HG02840 (cell line): ENCODE measurements around the gene SLC2A10.

Experiments used
- ATAC-seq: cut with Tn5 transposase; IDR thresholded peaks from one replicate; pipeline ENCODE4 v1.9.1; 2021; ENCODE audit warnings: mild to moderate bottlenecking, moderate library complexity, moderate number of reproducible peaks; ENCODE audit not compliant: unreplicated experiment, low FRiP score

SLC2A10 gene

DNA sequence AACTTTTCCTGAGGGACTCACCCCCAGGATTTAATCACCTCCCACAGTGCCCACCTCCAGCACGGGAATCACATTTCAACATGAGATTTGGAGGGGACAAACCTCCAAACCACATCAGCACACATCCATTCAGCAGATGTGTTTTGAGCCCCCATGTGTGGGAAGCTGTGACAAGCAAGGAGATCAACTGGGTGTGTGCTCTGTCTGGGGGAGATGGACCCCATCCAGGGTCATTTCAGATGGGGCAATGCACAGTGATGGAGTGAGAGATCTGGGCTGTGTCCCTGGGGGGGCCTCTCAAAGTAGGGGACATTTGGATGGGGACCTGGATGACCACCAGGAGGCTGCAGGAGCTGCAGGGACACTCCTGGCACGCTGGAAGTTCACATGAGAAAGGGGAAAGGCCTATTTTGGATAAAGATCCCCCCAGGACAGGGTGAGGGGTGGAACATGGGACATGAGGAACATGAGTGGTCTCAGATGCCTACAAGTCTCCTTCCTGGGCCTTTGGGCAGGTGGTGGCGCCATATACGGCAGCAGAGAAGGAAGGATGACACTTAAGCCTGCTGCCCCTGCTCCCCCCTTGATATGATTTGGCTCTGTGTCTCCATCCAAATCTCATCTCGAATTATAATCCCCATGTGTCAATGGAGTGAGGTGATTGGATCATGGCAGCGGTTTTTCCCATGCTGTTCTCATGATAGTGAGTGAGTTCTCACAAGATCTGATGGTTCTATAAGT, 49.6 kb downstream of the SLC2A10 start:
- ATAC-seq, result no peak

DNA sequence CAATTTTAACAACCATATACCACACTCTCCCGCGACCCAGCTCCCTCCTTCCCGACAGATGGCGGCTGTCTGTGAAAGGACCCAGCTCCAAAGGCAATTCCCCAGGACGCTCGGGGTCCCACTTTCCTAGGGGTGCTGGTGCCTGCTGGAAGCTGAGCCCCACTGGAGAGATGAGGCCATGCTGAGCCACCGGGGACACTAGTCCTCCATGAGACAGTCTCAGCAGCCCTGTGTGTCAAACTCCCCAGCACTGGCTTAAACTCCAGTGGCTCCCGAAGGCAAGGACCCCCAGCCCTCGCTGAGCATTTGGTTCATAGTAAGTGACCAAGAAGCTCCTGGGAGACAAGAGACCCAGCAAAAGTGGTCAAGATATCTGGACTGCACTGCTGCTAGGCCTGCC, 52.1 kb downstream of the SLC2A10 start:
- ATAC-seq, result no peak

GRCh38 chr20:46764068-46764467, 54.6 kb downstream of the SLC2A10 start:
- no peak for ATAC-seq

DNA sequence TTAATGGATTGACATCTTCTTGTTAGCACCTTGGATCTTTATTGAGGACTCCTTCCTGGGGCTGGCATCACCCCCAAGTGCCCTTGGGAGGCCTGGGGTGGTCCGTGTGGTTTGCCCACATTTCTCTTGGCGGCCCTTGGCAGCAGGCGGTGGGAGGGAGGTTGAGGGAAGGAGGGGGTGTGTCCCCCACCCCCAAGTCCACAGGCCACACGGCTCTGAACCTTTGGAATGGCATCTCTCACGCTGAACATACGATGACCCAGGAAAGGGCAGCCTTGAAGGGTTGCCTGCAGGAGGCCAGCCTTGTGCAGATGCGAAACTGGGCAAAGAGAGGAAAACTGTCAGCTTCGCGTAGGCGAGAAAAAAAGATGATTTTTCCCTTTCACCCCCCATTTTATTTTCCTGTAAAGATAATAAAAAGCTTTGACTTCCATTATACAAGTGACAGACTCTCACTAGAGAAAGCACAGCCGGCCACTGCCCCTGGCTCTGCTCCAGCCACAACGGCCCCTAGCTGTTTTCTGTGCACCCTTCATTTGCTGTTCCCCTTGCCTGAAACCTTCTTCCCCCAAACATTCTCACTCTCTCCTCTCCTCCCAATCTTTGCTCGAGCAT, 56.2 kb downstream of the SLC2A10 start:
- ATAC-seq, result no peak

DNA sequence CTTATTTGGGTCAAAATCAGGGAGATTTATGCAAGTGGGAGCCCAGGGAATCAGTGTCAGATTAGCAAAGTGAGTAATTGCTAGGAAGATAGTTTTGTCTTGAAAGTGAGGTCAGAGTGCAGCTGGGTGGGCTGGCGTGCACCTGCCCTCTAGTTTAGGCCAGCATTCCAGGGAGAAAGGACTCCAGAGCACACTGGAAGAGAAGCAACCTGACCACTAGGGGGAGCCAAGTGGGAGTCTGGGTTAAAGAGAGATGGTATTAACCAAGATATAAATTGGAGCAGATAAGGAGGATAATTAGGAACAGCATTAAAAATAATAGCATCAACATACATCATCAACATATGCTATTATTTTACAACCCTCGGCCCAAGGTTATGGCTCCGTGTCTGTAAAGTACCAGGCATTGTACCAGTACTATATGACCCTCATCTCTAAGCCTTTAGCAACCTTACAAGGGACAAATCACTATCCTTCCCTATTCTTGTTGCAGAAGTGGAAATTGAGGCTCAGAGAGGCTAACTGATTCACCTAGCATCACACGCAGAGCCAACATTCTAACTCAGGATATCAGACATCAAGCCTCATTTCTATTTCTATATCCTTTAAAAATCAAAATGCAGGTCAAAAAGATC, 57.8 kb downstream of the SLC2A10 start:
- no peak for ATAC-seq

- no peak for ATAC-seq
Measured at GRCh38 chr20:46770330-46771194, 61.1 kb downstream of the SLC2A10 start.

DNA sequence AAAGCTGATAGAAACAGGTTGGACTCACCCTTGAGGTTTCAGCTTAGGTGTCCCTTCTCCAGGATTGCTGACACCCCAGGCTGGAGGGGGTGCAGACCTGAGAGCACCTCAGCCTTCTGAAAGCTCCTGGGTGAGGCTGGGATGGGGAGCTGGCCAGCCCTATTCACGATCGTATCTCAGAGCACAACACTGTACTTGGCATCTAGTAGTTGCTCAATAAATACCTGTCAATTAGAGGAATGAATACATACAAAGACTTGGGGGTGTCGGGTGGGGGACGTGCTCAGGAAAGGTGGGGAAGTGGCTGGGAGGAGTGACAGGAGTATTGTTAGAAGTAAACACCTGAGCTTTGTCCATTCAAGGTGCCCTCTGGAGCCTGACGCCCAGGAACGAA, 61.7 kb downstream of the SLC2A10 start:
- ATAC-seq, result no peak

GRCh38 chr20:46772901-46773300, 63.5 kb downstream of the SLC2A10 start:
- no peak for ATAC-seq

GRCh38 chr20:46773680-46774079, 64.2 kb downstream of the SLC2A10 start:
- ATAC-seq, result no peak

DNA sequence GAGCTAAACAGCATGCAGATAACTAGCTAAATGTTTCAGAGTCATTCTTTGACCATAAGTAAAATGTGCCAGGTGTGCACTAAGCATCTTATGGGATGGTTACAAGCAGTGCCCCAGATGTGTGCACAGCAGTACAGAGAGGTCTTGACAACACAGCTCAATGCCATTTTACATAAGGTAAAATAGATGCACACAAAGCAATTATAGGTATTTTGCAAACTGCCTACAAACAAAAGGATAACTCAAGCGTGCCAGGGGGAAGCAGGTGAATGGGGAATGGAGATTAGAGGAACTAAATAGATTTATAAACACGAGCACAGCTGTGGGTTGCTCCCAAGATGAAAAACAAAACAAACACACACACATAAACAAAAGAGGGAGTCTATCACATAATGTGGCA, 64.8 kb downstream of the SLC2A10 start:
- no peak for ATAC-seq

DNA sequence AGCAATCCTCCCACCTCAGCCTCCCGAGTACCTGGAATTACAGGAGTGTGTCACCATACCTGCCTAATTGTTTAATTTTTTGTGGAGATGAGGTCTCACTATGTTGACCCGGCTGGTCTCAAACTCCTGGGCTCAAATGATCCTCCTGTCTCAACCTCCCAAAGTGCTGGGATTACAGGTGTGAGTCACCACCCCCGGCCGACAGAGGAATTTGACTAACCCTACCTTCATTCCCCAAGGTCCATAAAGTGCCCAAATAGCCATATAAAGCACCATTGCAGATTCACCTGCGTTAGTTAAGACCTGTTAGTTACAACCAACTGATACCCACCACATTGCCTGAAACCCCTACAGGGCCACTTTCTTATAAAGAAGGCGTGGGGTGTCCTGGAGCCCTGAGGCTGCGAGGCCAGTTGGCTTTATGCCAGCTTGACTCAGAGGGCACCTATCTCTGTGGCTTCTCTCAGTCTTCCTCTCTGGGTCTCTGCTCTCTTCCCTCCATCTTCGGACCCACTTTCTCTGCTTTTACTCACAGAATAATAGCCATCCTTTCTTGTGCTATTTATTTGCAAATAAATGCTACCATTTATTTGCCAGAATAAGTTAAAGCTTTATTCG, 65.6 kb downstream of the SLC2A10 start:
- no peak for ATAC-seq

DNA sequence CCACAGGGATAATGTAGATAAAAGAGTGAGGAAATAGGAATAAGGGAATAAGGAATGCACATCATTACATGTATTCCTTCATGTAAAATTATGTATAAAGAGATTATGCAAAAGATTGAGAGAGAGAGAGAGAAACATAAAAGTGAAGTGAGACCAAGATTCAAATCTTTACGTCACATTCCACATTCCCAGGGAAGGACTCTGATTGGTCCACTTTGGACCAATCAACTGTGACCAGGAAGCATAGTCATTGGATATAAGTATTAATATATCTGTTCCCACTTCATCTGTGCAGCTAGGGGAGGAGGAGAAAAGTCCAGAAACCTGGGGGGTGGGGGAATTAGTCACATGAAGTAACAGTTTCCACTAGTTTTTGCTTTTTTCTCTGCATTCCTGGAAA, 66.4 kb downstream of the SLC2A10 start:
- no peak for ATAC-seq

DNA sequence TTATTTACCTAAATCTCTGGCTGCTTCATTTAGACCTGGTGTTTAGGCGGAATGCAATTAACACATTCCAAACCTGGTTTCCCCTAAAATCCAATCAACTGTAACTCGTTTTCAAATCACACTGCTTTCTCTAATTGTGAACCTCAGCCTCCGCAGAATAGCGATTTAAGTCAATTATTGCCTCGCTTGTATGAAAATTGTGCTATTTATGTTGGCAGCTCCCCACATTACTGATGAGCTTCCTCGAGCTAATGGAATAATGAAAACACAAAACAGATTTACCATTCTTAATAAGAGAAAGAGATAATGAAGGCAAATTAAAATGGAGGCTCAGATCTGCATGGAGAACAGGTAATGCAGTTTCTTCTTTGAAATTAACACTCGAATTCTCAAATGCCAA, 67.9 kb downstream of the SLC2A10 start:
- no peak for ATAC-seq

GRCh38 chr20:46779831-46780230, 70.4 kb downstream of the SLC2A10 start:
- ATAC-seq, result no peak

DNA sequence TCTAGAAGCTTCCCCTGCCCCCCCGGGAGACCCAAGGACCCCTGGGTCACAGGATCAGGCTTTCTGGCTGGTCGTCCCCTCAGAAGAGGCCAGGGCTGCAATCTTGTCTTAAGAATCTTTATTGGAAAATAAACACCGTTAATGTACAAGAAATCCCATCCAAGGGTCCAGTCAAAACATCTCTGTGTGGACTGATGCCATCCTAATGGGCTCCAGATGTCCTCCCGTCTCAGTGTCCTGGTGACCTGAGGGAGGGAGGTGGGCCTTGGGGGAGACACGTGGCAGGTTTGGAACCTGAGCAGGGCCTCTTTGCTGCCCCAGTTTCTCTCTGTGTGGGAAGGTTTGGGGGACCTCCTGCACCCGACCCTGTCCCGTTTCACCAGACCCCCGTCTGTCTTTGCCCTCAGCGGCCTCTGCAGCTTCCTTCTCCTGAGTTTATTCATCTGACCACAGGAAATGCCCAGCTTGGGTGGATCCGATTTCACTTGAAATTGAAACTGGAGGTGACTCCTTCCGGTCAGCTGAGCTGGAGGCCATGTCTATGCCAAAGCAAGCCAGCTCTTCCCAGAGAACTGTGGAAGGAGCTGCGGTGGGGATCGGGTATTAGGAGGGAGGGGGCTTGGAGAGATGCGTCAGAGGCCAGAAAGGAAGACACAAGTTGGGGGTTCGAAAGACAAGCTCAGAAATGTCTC, 75.1 kb downstream of the SLC2A10 start:
- no peak for ATAC-seq
